Ecto neural progenitor cell (in vitro differentiated cells): ENCODE results near the gene ZNF672.
"Not testable (repeated sequence)": the region's sequence is repeated elsewhere in the genome, so short reads cannot be mapped to it uniquely, and the experiment has no call there.

ENCODE experiments used
- DNase-seq: peaks from one replicate; pipeline ENCODE4 v3.0.0-alpha.2; 2018; ENCODE audit warnings: low spot score

Gene ZNF672

DNA sequence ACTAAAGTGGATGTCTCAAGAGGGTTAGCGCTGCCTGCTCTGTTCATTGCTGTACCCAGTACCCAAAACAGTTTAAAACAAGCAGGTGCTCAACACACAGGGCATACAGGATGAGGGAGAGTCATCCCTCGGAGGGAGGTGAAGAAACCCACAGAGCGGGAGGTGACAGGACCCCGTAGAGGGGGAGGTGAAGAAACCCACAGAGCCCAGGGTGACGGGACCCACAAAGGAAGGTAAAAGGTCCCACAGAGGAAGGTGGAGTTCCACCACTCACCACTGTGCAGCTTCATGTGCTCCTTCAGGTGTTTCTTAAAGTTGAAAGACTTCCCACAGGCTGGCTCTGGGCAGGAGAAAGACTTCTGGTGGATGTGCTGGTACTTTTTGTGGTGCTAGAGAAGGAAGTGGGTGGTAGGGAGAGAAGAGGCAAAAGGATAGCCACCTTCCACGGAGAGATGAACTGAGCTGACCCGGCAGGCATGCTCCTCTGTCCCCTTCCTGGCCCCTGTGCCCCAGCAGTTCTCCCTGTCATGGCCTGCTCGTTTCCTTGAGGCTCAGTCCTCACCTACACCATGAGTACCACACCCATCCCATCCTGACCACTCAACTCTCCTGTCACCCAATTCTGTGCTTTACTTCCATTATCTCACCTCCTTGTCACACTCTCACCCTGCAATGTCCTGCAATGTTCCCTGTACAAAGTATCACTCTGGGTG is 15.8 kb downstream of the ZNF672 start:
- DNase-seq = peak; percentile 28

DNA sequence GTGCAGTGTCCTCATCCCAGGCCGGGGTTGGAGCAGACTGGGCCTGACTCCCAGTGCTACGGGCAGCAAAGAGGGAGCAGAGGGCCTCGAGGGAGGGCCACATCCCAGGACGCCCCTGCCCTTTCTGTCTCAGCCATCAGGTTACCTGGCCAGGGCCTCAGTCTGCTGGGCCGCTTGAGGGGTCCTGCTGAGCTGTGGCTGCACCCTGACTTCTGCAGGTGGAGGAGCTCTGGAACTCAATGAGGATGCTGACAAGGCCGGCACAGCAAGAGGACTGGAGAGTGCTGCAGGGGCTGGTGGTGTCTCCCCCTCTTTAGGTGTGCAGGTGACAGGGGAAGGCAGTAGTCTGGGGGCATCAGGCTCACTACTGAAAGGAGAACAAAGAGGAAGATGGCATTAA is 17.6 kb downstream of the ZNF672 start:
- peak; percentile 8 for DNase-seq

GRCh38 chr1:248856176-248856575 is 18.2 kb downstream of the ZNF672 start:
- DNase-seq = peak; percentile 15

DNA sequence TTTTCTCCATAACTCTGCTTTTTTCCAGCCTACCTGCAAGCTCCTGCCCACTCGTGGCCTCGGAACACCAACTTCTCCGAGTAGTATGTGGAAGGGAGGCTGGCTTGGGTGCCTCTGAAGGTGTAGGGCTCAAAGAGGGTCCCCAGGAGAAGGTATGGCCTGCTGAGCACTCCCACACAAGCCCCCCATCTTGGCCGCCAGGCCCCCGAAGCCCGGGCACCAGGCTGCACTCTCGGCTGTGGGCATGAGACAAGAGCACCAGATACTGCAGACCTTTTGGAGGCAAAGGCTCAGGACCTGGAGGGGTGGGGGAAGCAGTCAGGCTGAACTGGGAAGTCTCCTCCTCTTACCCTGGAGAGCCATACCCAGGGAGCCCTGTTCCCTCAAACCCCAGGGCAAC is 19.2 kb downstream of the ZNF672 start:
- peak; percentile 42 for DNase-seq

DNA sequence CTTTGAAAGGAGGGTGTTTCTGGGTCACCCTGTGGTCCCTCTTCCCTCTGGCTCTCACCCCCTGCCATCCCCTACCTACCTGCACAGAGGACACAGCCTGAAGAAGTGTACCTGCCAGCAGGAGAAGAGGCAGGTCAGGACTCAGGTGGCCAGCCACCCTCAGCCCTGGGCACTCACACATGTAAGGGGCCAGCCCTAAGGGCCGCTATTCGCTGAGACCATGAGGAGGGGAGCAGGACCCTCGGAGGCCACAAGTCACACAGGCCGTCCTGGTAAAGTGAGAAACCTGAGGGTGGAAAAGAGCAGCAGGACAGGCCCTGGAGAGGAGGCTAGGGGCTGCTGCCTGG is 19.7 kb downstream of the ZNF672 start:
- no peak for DNase-seq

GRCh38 chr1:248858096-248858890 is 20.3 kb downstream of the ZNF672 start:
- peak; percentile 82 for DNase-seq

DNA sequence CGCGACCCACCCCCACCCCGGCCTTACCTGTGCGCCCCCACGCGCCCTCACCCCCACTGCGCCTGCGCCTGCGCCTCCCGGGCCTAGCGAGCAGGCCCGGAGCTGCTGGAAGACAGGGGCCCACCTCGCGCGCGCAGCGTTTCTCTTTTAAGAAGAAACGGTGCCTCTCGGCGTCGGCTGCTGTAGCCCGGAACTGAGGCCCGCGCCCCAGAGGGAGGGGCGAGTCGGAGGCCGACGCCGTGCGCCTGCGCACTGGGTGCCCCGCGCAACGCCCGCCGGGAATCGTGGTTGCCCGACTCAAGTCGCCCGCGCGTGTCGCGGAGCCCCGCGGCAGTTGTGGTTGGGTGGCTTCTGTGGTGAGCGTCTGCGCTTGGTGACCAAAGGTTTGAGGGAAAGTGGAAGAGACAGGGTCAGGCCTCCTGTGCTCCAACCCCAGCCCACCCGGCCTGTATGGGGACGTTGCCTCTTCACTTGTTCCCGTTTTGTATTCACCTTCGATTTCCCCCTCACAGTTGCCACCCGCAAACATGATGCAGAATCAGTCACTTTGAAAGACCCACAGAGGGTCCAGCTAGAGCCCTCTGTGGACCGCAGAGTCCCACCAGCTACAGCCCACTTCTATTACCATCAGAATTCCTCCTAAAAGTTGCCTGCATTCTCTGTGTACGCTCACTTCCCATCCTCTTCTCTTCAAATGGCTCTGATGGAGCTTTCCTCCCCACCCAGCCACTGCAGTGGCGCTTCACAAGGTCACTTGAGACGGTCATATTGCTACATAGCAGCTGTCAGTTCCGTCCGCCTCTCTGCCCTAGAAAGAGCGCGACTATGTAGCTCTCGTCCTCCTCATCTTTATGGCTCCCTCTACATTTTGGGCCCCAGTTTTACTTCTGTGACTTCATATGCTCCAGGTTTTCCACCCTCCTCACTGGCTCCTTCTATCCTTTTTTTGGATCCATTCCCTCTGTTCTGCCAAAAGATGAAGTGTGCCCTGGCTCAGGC is 21.2 kb downstream of the ZNF672 start, which contains the start of gene ZNF692:
Gene ZNF692, minus strand, starts transcription at position 195 of the 999 bp plus-strand sequence. CDS start 776 bp downstream, outside the sequence.
- peak; percentile 97 for DNase-seq

GRCh38 chr1:248860007-248860406 is 22.0 kb downstream of the ZNF672 start:
- no peak for DNase-seq

- DNase-seq = no peak
These were observed 23.6 kb downstream of the ZNF672 start for GRCh38 chr1:248861616-248862015.

DNA sequence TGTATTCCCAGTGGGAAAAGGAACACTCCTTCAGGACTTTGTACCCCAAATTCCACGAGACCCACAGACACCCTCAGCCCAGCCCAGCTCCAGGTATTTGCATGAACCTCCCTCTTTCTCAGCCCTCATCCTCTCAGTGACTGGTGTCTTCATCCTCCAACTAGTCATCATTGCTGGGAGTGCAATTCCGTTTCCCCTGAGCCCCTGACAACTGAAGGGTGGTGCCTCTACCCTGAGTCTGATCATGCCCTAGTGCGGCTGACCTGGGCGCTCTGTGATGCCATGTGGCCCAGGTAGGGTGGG is 24.6 kb downstream of the ZNF672 start:
- no peak for DNase-seq

DNA sequence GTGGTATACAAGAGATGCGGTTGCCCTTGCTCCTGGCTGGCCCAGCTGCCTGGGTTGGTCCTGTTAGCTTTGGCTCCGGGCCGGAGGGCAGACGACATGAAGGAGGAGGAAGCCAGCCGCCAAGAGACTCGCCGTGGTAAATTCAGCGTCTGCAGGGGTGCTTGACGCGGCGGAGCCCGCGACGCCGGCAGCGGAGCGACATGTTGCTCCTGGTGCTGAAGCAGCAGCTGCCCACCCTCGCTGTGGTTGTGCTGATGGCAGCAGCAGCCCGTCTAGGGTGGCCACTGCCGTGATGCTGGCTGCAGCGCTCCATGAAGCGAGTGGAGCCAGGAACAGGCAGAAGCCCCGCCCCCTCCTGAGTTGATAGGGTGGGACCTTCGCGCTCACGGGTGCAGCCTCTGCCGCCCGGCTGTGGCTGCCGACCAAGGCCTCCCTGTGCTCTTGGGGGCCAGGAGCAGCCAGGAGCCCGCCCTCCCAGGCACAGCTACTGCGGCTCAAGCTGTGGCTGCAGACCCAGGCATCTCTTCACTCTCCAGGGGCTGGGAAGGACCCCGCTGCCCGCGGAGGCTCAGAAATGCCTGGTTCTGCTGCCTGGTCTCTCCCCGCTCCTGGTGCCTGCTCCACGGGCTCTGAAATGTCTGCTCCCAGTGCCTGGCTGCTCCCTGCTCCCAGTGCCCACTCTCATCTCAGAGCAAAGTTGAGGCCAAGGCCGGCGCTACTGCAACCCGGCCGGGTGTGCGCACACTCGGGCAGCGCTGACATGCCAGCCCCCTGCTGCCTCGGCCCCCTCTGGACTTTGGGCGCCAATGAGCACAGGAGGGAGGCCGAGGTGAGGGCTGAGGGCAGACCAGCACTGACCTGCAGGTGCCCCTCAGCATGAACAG is 25.2 kb downstream of the ZNF672 start:
- peak; percentile 86 for DNase-seq

- DNase-seq = no peak
These were observed 33.9 kb downstream of the ZNF672 start for GRCh38 chr1:248871837-248872401.

DNA sequence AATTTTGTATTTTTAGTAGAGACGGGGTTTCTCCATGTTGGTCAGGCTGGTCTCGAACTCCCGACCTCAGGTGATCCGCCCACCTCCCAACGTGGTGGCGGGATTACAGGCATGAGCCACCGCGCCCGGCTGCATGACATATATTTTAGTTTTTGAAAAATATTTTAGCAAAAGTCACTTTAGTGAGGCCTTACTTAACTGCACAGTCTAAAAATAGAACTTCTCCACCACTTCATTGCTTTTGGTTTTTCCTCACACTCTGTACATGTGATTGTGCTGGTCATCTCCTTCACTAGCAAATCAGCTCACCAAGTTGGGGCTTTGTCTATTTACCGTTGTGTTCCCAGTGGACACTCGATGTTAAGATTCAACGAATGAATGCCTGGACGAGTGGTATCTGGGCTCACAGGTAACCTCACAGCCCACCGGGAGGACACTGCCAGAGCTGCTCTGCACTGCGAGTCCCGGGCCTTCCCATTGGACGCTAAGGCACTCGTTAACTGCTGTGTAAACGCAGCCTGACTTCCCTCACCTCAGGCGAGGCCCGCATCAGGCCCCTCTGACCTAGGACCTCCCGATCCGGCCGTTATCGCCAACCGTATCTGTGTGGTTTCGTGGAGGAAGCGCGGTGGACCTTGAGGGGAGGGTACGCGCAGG is 34.9 kb downstream of the ZNF672 start:
- peak; percentile 83 for DNase-seq

- DNase-seq = peak; percentile 99
These were observed 35.5 kb downstream of the ZNF672 start for GRCh38 chr1:248873409-248873992.

DNA sequence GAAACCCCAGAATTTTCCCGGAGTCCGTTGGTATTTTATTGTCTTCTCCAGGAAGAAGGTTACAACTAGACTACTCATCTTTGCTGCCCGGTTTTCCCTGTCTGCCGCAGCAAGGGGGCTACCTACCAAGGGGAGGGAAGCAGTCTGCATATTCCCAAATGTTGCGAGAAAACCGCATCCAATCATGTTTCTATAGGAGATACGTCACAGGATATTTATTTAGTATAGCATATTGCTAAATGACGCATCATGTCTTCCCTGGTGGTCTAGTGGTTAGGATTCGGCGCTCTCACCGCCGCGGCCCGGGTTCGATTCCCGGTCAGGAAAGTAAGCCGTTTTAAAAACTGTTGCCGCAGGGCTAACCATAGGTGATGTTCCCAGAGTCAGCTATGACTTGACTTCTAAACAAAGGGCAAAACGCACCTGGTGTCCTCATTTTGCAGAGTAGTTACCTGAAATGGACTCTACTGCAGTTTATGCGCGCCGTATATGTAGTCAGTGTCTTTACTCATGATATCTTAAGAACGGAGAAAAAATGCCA is 36.0 kb downstream of the ZNF672 start:
- peak; percentile 91 for DNase-seq

GRCh38 chr1:248881261-248881660 is 43.2 kb downstream of the ZNF672 start:
- no peak for DNase-seq

- DNase-seq = not testable (repeated sequence)
These were observed 44.4 kb downstream of the ZNF672 start for GRCh38 chr1:248882427-248882826.

DNA sequence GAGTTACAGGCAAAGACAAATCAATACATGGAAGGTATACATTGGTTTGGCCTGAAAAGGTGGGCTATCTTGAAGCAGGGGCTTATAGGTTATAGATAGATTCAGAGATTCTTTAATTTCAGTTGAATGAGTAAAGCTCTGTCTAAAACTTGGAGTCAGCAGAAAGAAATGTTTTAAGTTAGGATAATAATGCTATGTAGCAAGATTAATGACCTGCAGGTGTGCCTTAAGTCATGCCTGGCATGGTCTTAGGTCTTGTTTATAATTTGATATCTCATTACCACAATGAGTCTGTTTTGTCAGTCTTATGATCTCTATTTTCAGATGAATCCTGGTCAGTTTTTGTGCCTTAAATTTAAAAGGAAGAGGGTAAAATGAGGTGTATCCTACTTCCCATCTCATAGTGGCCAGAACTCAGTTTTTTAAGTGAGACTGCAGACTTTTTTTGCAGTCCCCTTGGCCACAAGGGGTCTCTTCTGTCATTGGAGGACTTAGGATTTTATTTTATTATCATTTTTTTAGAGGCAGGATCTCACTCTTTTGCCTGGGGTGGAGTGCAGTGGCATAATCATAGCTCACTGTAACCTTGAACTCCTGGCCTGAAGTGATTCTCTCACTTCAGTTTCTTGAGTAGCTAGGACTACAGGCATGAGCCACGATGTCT is 46.7 kb downstream of the ZNF672 start:
- no peak for DNase-seq

DNA sequence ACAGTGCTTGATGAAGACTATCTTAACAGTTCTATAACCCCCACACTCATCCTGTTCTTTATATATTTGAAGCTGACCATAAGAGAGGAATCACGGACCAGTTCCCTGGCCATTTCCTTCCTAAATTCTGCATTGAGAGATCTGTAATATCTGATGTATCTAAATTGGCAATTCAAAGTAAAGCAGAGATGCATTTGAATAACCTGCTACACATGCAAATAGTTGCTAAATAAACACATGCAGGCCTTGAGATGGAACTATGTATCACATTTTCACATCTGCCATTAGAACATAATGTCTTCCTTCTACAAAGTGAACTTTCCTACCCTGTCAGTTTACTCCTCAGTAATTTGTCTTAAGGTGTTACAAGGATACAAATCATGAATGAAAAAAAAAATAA is 47.6 kb downstream of the ZNF672 start:
- no peak for DNase-seq
